ENCODE data around the gene RXRB.
"Not testable (repeated sequence)": the region's sequence is repeated elsewhere in the genome, so short reads cannot be mapped to it uniquely, and the experiment has no call there.

Gene RXRB

GRCh38 chr6:33200219-33201146 lies at the start of gene RXRB, which contains the start of gene SLC39A7:
Gene RXRB, minus strand, starts transcription at chr6:33200665. Its CDS starts 189 bp downstream, at chr6:33200476.
Gene SLC39A7, plus strand, starts transcription at chr6:33200867. Its CDS starts 379 bp downstream, at chr6:33201246.
- peak; percentile 98 for DNase-seq (ENCODE audit: low spot score)

- no peak for DNase-seq (ENCODE audit: low spot score)
These were observed 49.5 kb upstream of the RXRB start for GRCh38 chr6:33249732-33250630.

- peak; percentile 99 for DNase-seq (ENCODE audit: low spot score)
These were observed 48.7 kb upstream of the RXRB start for GRCh38 chr6:33248932-33249731.

GRCh38 chr6:33248643-33248931 lies 48.1 kb upstream of the RXRB start:
- no peak for DNase-seq (ENCODE audit: low spot score)

- DNase-seq (ENCODE audit: low spot score) = peak; percentile 83
These were observed 47.6 kb upstream of the RXRB start for GRCh38 chr6:33247977-33248642.

GRCh38 chr6:33243476-33243875 lies 43.0 kb upstream of the RXRB start:
- DNase-seq (ENCODE audit: low spot score) = no peak

GRCh38 chr6:33241968-33242367 lies 41.5 kb upstream of the RXRB start:
- no peak for DNase-seq (ENCODE audit: low spot score)

- no peak for DNase-seq (ENCODE audit: low spot score)
These were observed 37.3 kb upstream of the RXRB start for GRCh38 chr6:33237741-33238140.

- DNase-seq (ENCODE audit: low spot score) = no peak
These were observed 36.4 kb upstream of the RXRB start for GRCh38 chr6:33236852-33237251.

- DNase-seq (ENCODE audit: low spot score) = no peak
These were observed 35.9 kb upstream of the RXRB start for GRCh38 chr6:33236328-33236727.

GRCh38 chr6:33235221-33235634 lies 34.8 kb upstream of the RXRB start:
- DNase-seq (ENCODE audit: low spot score) = no peak

GRCh38 chr6:33226503-33227120 lies 26.1 kb upstream of the RXRB start:
- DNase-seq (ENCODE audit: low spot score) = not testable (repeated sequence)

GRCh38 chr6:33217681-33218080 lies 17.2 kb upstream of the RXRB start:
- no peak for DNase-seq (ENCODE audit: low spot score)

- no peak for DNase-seq (ENCODE audit: low spot score)
These were observed 16.8 kb upstream of the RXRB start for GRCh38 chr6:33217246-33217645.

GRCh38 chr6:33216117-33216649 lies 15.7 kb upstream of the RXRB start:
- DNase-seq (ENCODE audit: low spot score) = no peak

- DNase-seq (ENCODE audit: low spot score) = no peak
These were observed 15.0 kb upstream of the RXRB start for GRCh38 chr6:33215271-33216116.

- DNase-seq (ENCODE audit: low spot score) = no peak
These were observed 13.5 kb upstream of the RXRB start for GRCh38 chr6:33213989-33214335.

- DNase-seq (ENCODE audit: low spot score) = no peak
These were observed 12.9 kb upstream of the RXRB start for GRCh38 chr6:33213166-33213988.

GRCh38 chr6:33212857-33213165 lies 12.3 kb upstream of the RXRB start:
- no peak for DNase-seq (ENCODE audit: low spot score)

Measured in LoVo (cell line).